IMR-90 (cell line): ENCODE data around the gene CCDC116. TPM values are rescaled to one million over a fixed set of nuclear protein-coding genes. Genes with fewer than 3 reads are reported as not detected.

Source experiments
- ATAC-seq: fragments of 200-7000 bp; cut with Tn5 transposase; 2 replicates; pipeline ENCODE4 v1.9.1; 2020; ENCODE audit warnings: low read depth, mild to moderate bottlenecking, moderate library complexity
- BruUV-seq: library from RNA; stranded (reverse); fragments of 400-500 nt; replicated peaks from 2 replicates; lab custom pipeline; 2021; lab: Mats Ljungman, UMichigan
- CTCF ChIA-PET: fragments of 300-600 bp; formaldehyde crosslinking; extraction: SDS; loops from one replicate; lab custom pipeline; 2021; ENCODE audit warnings: antibody characterized with exemption; lab: Yijun Ruan, JAX
- POLR2A ChIA-PET: fragments of 300-600 bp; sonication (Branson Sonifier 250); formaldehyde crosslinking; loops from one replicate; lab custom pipeline; 2022; ENCODE audit warnings: antibody characterized with exemption; ENCODE audit not compliant: unreplicated experiment; lab: Charles Lee
- DNase-seq: peaks from one replicate; pipeline ENCODE4 v3.0.0; 2013
- H2AFZ ChIP-seq: replicated peaks from 2 replicates; pipeline ENCODE3; 2013; ENCODE audit warnings: low read length, mild to moderate bottlenecking; ENCODE audit not compliant: poor library complexity
- H2AK5ac ChIP-seq: 2 replicates; pipeline ENCODE4 v1.6.1; 2013; ENCODE audit warnings: low read depth, low read length, inconsistent platforms
- H2AK9ac ChIP-seq: replicated peaks from 2 replicates; pipeline ENCODE3; 2013; ENCODE audit warnings: mild to moderate bottlenecking, low read depth, low read length, moderate library complexity; ENCODE audit not compliant: poor library complexity
- H2BK120ac ChIP-seq: 2 replicates; pipeline ENCODE4 v1.6.1; 2013; ENCODE audit warnings: low read depth, low read length, inconsistent platforms
- H2BK15ac ChIP-seq: 3 replicates; pipeline ENCODE4 v1.6.1; 2013; ENCODE audit warnings: low read depth, low read length, inconsistent platforms
- H2BK20ac ChIP-seq: 2 replicates; pipeline ENCODE4 v1.6.1; 2013; ENCODE audit warnings: low read depth, mild to moderate bottlenecking, inconsistent platforms, low read length, moderate library complexity
- H2BK5ac ChIP-seq: 2 replicates; pipeline ENCODE4 v1.6.1; 2013; ENCODE audit warnings: mild to moderate bottlenecking, low read depth, low read length, inconsistent platforms; ENCODE audit not compliant: poor library complexity, severe bottlenecking
- H3K14ac ChIP-seq: replicated peaks from 2 replicates; pipeline ENCODE4 v1.6.1; 2013; ENCODE audit warnings: low read depth, low read length, inconsistent platforms
- H3K18ac ChIP-seq: 2 replicates; pipeline ENCODE4 v1.6.1; 2013; ENCODE audit warnings: low read depth, low read length, control low read depth
- H3K23ac ChIP-seq: 2 replicates; pipeline ENCODE4 v1.6.1; 2013; ENCODE audit warnings: low read depth, low read length, inconsistent platforms
- H3K27ac ChIP-seq: 2 replicates; pipeline ENCODE4 v1.5.1; 2013; ENCODE audit warnings: mild to moderate bottlenecking, control low read depth, low read length; ENCODE audit not compliant: insufficient read depth
- H3K27me3 ChIP-seq: 2 replicates; pipeline ENCODE4 v1.6.1; 2013; ENCODE audit warnings: low read length; ENCODE audit not compliant: control insufficient read depth, insufficient read depth
- H3K36me3 ChIP-seq: 2 replicates; pipeline ENCODE4 v1.6.1; 2013; ENCODE audit warnings: low read length, mixed read lengths; ENCODE audit not compliant: control insufficient read depth, insufficient read depth
- H3K4ac ChIP-seq: 2 replicates; pipeline ENCODE4 v1.6.1; 2013; ENCODE audit warnings: low read depth, low read length, inconsistent platforms
- H3K4me1 ChIP-seq: 2 replicates; pipeline ENCODE4 v1.6.1; 2013; ENCODE audit warnings: low read length, mixed read lengths; ENCODE audit not compliant: control insufficient read depth, insufficient read depth
- H3K4me2 ChIP-seq: 2 replicates; pipeline ENCODE4 v1.6.1; 2013; ENCODE audit warnings: low read depth, mild to moderate bottlenecking, control low read depth, low read length, moderate library complexity
- H3K4me3 ChIP-seq: 2 replicates; pipeline ENCODE4 v1.5.1; 2013; ENCODE audit warnings: low read depth, mild to moderate bottlenecking, control low read depth, low read length, moderate library complexity; ENCODE audit not compliant: insufficient read depth
- H3K56ac ChIP-seq: 2 replicates; pipeline ENCODE4 v1.6.1; 2013; ENCODE audit warnings: low read length, inconsistent platforms; ENCODE audit not compliant: insufficient read depth; ENCODE audit errors: extremely low read depth
- H3K79me1 ChIP-seq, 2 experiments: 2 replicates each; pipeline ENCODE4 v1.6.1; 2013; ENCODE audit warnings: low read length in 2 of 2, inconsistent platforms in 1 of 2, low read depth in 1 of 2
- H3K9ac ChIP-seq: 2 replicates; pipeline ENCODE4 v1.6.1; 2013; ENCODE audit warnings: low read depth, low read length, control low read depth
- H3K9me1 ChIP-seq: 2 replicates; pipeline ENCODE4 v1.6.1; 2013; ENCODE audit warnings: low read length, inconsistent platforms; ENCODE audit not compliant: insufficient read depth
- H3K9me3 ChIP-seq: 2 replicates; pipeline ENCODE4 v1.6.1; 2013; ENCODE audit warnings: low read length; ENCODE audit not compliant: control insufficient read depth, insufficient read depth
- H4K20me1 ChIP-seq: 2 replicates; pipeline ENCODE4 v1.6.1; 2013; ENCODE audit warnings: low read length, inconsistent platforms; ENCODE audit not compliant: insufficient read depth
- H4K5ac ChIP-seq: 2 replicates; pipeline ENCODE4 v1.6.1; 2013; ENCODE audit warnings: mild to moderate bottlenecking, low read depth, low read length, control low read depth
- H4K8ac ChIP-seq, 2 experiments: 2 replicates each; pipeline ENCODE4 v1.6.1; 2013; ENCODE audit warnings: low read depth in 2 of 2, low read length in 2 of 2, control low read depth in 1 of 2, inconsistent platforms in 1 of 2
- H4K91ac ChIP-seq: 2 replicates; pipeline ENCODE4 v1.6.1; 2013; ENCODE audit warnings: low read depth, low read length, inconsistent platforms; ENCODE audit not compliant: insufficient read depth
- FOS ChIP-seq: fragments of 150-350 bp; IDR thresholded peaks from 2 replicates; pipeline ENCODE4 v1.6.1; 2016; ENCODE audit warnings: low read depth, low read length
- NFE2L2 ChIP-seq: fragments of 150-350 bp; IDR thresholded peaks from 2 replicates; pipeline ENCODE4 v1.6.1; 2016; ENCODE audit warnings: low read depth, mild to moderate bottlenecking, low read length
- POLR2A ChIP-seq: IDR thresholded peaks from 2 replicates; pipeline ENCODE4 v1.6.1; 2012; ENCODE audit warnings: mild to moderate bottlenecking, low read depth, low read length
- WGBS, 2 experiments: methylation state at CpG; one replicate each; pipeline versions ENCODE4 v1.1.5 to v1.1.7; 2013; ENCODE audit warnings: missing lambda C conversion rate in 2 of 2; ENCODE audit not compliant: insufficient read length in 1 of 2; ENCODE audit errors: extremely low coverage in 2 of 2; 5-methylcytosine and 5-hydroxymethylcytosine counted together
- dilution Hi-C: fragments of 300-500 bp; cut with HindIII; formaldehyde crosslinking; loops from one replicate; pipeline ENCODE4 v1.14.3; 2018; ENCODE audit warnings: low sequenced_read_pairs; ENCODE audit not compliant: unreplicated experiment
- in situ Hi-C: fragments of 300-500 bp; cut with MboI; formaldehyde crosslinking; loops from 3 replicates; pipeline ENCODE4 v1.14.3; 2019; ENCODE audit warnings: low sequenced_read_pairs, inconsistent platforms, mixed read lengths
- intact Hi-C: fragments of 100-400 bp; cut with micrococcal nuclease; formaldehyde crosslinking; loops from 2 replicates; pipeline ENCODE4 v1.10.0; 2022
- polyA plus RNA-seq, 3 experiments: library from polyadenylated mRNA; depleted of rRNA; stranded (reverse); fragments of >200 nt; gene quantifications; 2 replicates each; pipeline ENCODE4 v1.2.3, GENCODE V29; 2012; ENCODE audit warnings: low replicate concordance in 1 of 3
- total RNA-seq: library from RNA; depleted of rRNA; stranded (reverse); fragments of >200 nt; gene quantifications from 2 replicates; pipeline ENCODE4 v1.2.3, GENCODE V29; 2012

The CCDC116 gene
- total and polyA plus RNA-seq, 2 of the 4 experiments (the other 2 are of a cell fraction): under 0.01 to 0.27 TPM

DNA sequence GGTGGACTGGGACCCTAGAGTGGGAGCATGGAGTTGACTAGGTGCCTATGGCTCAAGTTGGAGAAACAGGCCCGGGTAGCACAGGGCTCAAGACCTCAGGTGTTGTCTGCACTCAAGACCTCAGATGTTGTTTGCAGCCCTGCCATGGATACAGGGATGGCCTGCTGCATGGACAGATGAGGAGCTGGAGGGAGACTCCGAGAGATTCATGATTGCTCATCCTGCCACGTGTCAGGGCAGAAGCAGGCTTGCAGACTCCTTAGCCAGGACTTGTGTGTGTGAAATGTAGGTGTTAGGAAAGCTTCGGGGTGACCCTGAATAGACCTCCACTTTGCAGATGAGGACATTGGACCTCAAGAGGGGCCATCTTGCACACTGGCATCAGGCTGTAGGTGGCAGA lies 921 bp downstream of the CCDC116 start:
- in situ Hi-C loops (no loop called here), intact Hi-C loops (no loop called here), dilution Hi-C loops (no loop called here)
- H3K79me1 ChIP-seq: peaks cover 3 to 12% of the 10 kb centered on the region in 2 experiments; a peak in 2 of 4 replicates
- H4K20me1 ChIP-seq: no peaks in the 10 kb centered on the region; the same call in 1 of the 2 replicates
- no peak overlapping the region for H2AK5ac ChIP-seq
- H2BK15ac ChIP-seq: no peak overlapping the region
- no peak overlapping the region for H3K18ac ChIP-seq
- no peak overlapping the region for H4K5ac ChIP-seq
- H2AFZ ChIP-seq: no peak overlapping the region
- H3K9me3 ChIP-seq: no peaks in the 10 kb centered on the region
- no peak overlapping the region for H2AK9ac ChIP-seq
- H3K4me1 ChIP-seq: peaks cover 4% of the 10 kb centered on the region
- no peak overlapping the region for H3K4me3 ChIP-seq
- H3K14ac ChIP-seq: no peak overlapping the region
- no peak overlapping the region for H4K8ac ChIP-seq
- H3K27me3 ChIP-seq: no peaks in the 10 kb centered on the region
- no peak overlapping the region for H4K91ac ChIP-seq
- no peak overlapping the region for H2BK20ac ChIP-seq
- no peak overlapping the region for H2BK120ac ChIP-seq
- no peaks in the 10 kb centered on the region for H3K9me1 ChIP-seq
- CTCF ChIA-PET: interaction anchor here (1.7 kb wide), 1 partner anchor 10 kb away, joined by 3 read pairs; no protein-coding TSS in a partner anchor
- DNase-seq (no peak), ATAC-seq (no peak)
- no peak overlapping the region for H3K4ac ChIP-seq
- H2BK5ac ChIP-seq: no peak overlapping the region
- no peak overlapping the region for H3K4me2 ChIP-seq
- TF ChIP-seq FOS (no peak), POLR2A (no peak), NFE2L2 (no peak)
- H3K56ac ChIP-seq: no peak overlapping the region
- H3K27ac ChIP-seq: no peak overlapping the region
- WGBS, 2 experiments: 87% methylated on average over 2 of the region's 4 CpGs; no CpG with 5 or more reads in 1 of the 2 experiments
- no TSS peak for BruUV-seq
- no peak overlapping the region for H3K23ac ChIP-seq
- H3K9ac ChIP-seq: no peak overlapping the region
- POLR2A ChIA-PET: no interaction called here
- no peaks in the 10 kb centered on the region; the same call in 1 of the 2 replicates for H3K36me3 ChIP-seq
